Endodermal cell (in vitro differentiated cells): ENCODE results near the gene ITIH1. TPM values are rescaled to one million over a fixed set of nuclear protein-coding genes. Genes with fewer than 3 reads are reported as not detected.

Experiments
- DNase-seq: peaks from one replicate; pipeline ENCODE4 v3.0.0-alpha.2; 2017
- H3K27ac ChIP-seq: 2 replicates; pipeline ENCODE4 v1.5.1; 2013; ENCODE audit warnings: mild to moderate bottlenecking, low read depth, low read length, moderate library complexity
- H3K27me3 ChIP-seq: 2 replicates; pipeline ENCODE4 v1.6.1; 2013; ENCODE audit warnings: mild to moderate bottlenecking, low read length, moderate library complexity; ENCODE audit not compliant: insufficient read depth, control insufficient read depth, poor library complexity, severe bottlenecking
- H3K36me3 ChIP-seq: 2 replicates; pipeline ENCODE4 v1.7.0; 2013; ENCODE audit warnings: mild to moderate bottlenecking, low read length, moderate library complexity; ENCODE audit not compliant: control insufficient read depth, insufficient read depth
- H3K4me1 ChIP-seq: one replicate; pipeline ENCODE4 v1.7.0; 2013; ENCODE audit warnings: low read length; ENCODE audit not compliant: control insufficient read depth, insufficient read depth
- H3K4me3 ChIP-seq: 2 replicates; pipeline ENCODE4 v1.5.1; 2013; ENCODE audit warnings: mild to moderate bottlenecking, low read length, moderate library complexity
- H3K9ac ChIP-seq: 2 replicates; pipeline ENCODE4 v1.6.1; 2013; ENCODE audit warnings: mild to moderate bottlenecking, low read length, moderate library complexity; ENCODE audit not compliant: poor library complexity, severe bottlenecking; ENCODE audit errors: extremely low read depth
- H3K9me3 ChIP-seq: 2 replicates; pipeline ENCODE4 v1.6.1; 2013; ENCODE audit warnings: mild to moderate bottlenecking, low read length, moderate library complexity; ENCODE audit not compliant: control insufficient read depth
- H3K27ac Mint-ChIP-seq: 2 replicates; pipeline ENCODE4 v1.8.0; 2020; ENCODE audit warnings: mixed read lengths
- H3K27me3 Mint-ChIP-seq: 2 replicates; pipeline ENCODE4 v1.8.0; 2021; ENCODE audit warnings: mild to moderate bottlenecking, mixed read lengths; ENCODE audit not compliant: insufficient read depth
- H3K36me3 Mint-ChIP-seq: 2 replicates; pipeline ENCODE4 v1.8.0; 2020; ENCODE audit warnings: low read depth, mixed read lengths
- H3K4me1 Mint-ChIP-seq: 2 replicates; pipeline ENCODE4 v1.8.0; 2020; ENCODE audit warnings: mixed read lengths
- H3K4me3 Mint-ChIP-seq: 2 replicates; pipeline ENCODE4 v1.8.0; 2020; ENCODE audit warnings: mild to moderate bottlenecking, moderate library complexity, mixed read lengths
- H3K9me3 Mint-ChIP-seq: 2 replicates; pipeline ENCODE4 v1.8.0; 2020; ENCODE audit warnings: mild to moderate bottlenecking, mixed read lengths
- WGBS, 2 experiments: methylation state at CpG; one replicate each; pipeline versions ENCODE4 v1.1.5 to v1.1.7; 2013; ENCODE audit warnings: missing lambda C conversion rate in 2 of 2, mixed read lengths in 1 of 2; ENCODE audit not compliant: insufficient coverage in 1 of 2, insufficient read length in 1 of 2; 5-methylcytosine and 5-hydroxymethylcytosine counted together
- total RNA-seq, 2 donors: library from RNA; stranded (reverse); fragmentation: NEBNext Ultra II Directional in 1 of 2; extraction: Animal tissue kit (Norgen Biotek cat#: 25700) in 1 of 2; gene quantifications; 2 replicates in 1 of 2; 3 replicates in 1 of 2; pipeline ENCODE4 v1.2.1, GENCODE V29; 2021
- TF ChIP-seq, protein P1 (sequence below): fragments of 200-600 bp; sonication (generic); conservative IDR thresholded peaks from 2 replicates; pipeline ENCODE4 v1.5.0; 2021; ENCODE audit warnings: antibody characterized with exemption, mild to moderate bottlenecking

The ITIH1 gene
- total RNA-seq, 2 donors from 2014 or later: not detected

- Mint-ChIP-seq H3K9me3 (no peaks in the 10 kb centered on the region), H3K27me3 (no peaks in the 10 kb centered on the region), H3K27ac (no peak overlapping the region), H3K36me3 (no peaks in the 10 kb centered on the region), H3K4me1 (peaks cover 1% of the 10 kb centered on the region), H3K4me3 (no peak overlapping the region)
- Histone ChIP-seq H3K27ac (no peak overlapping the region), H3K36me3 (no peaks in the 10 kb centered on the region), H3K4me1 (peaks cover 3% of the 10 kb centered on the region), H3K9me3 (no peaks in the 10 kb centered on the region), H3K27me3 (no peaks in the 10 kb centered on the region), H3K4me3 (no peak overlapping the region), H3K9ac (no peak overlapping the region)
- TF ChIP-seq, protein P1, sequence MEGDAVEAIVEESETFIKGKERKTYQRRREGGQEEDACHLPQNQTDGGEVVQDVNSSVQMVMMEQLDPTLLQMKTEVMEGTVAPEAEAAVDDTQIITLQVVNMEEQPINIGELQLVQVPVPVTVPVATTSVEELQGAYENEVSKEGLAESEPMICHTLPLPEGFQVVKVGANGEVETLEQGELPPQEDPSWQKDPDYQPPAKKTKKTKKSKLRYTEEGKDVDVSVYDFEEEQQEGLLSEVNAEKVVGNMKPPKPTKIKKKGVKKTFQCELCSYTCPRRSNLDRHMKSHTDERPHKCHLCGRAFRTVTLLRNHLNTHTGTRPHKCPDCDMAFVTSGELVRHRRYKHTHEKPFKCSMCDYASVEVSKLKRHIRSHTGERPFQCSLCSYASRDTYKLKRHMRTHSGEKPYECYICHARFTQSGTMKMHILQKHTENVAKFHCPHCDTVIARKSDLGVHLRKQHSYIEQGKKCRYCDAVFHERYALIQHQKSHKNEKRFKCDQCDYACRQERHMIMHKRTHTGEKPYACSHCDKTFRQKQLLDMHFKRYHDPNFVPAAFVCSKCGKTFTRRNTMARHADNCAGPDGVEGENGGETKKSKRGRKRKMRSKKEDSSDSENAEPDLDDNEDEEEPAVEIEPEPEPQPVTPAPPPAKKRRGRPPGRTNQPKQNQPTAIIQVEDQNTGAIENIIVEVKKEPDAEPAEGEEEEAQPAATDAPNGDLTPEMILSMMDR: no peak
- whole genome bisulfite sequencing, 2 experiments: 92 to 100% methylated on average over 1 to 7 of the region's 7 CpGs
- DNase-seq: no peak
Observed at GRCh38 chr3:52817860-52818259, 40.5 kb downstream of the ITIH1 start.

DNA sequence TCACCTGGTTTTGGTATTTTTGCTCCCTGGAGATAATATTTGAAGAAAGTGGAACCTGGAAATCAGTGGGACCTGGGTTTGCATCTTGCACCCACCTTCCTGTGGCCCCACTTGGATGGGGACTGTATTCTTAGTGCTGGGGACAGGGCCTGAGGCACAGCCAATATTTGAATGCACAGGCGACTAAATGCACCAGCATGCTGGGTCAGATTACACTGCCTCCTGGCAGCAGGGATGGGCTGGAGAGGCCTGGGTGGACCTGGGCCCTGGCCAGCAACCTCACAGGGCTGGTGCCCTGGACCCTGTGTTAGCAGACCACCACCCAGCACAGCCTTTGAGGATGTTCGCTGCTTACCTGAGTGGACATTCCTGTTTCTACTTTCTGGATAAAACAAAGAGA, 42.5 kb downstream of the ITIH1 start:
- no peak for DNase-seq
- Histone ChIP-seq H3K27me3 (no peaks in the 10 kb centered on the region), H3K4me3 (no peak overlapping the region), H3K9ac (no peak overlapping the region), H3K36me3 (no peaks in the 10 kb centered on the region), H3K4me1 (peaks cover 3% of the 10 kb centered on the region), H3K27ac (no peak overlapping the region), H3K9me3 (no peaks in the 10 kb centered on the region)
- no peaks in the 10 kb centered on the region for H3K27me3 Mint-ChIP-seq
- H3K36me3 Mint-ChIP-seq: no peaks in the 10 kb centered on the region
- TF ChIP-seq, protein P1: no peak
- H3K9me3 Mint-ChIP-seq: no peaks in the 10 kb centered on the region
- H3K4me3 Mint-ChIP-seq: no peak overlapping the region
- peaks cover 1% of the 10 kb centered on the region for H3K4me1 Mint-ChIP-seq
- 75 to 78% methylated on average over 1 to 2 of the region's 2 CpGs for WGBS, 2 experiments
- H3K27ac Mint-ChIP-seq: no peak overlapping the region

GRCh38 chr3:52820736-52821135, 43.3 kb downstream of the ITIH1 start:
- H3K9me3 Mint-ChIP-seq: no peaks in the 10 kb centered on the region
- Histone ChIP-seq H3K27me3 (no peaks in the 10 kb centered on the region), H3K27ac (no peak overlapping the region), H3K9me3 (no peaks in the 10 kb centered on the region), H3K4me3 (no peak overlapping the region), H3K9ac (no peak overlapping the region), H3K36me3 (no peaks in the 10 kb centered on the region), H3K4me1 (peaks cover 3% of the 10 kb centered on the region)
- H3K36me3 Mint-ChIP-seq: no peaks in the 10 kb centered on the region
- H3K27ac Mint-ChIP-seq: no peak overlapping the region
- no peaks in the 10 kb centered on the region for H3K27me3 Mint-ChIP-seq
- TF ChIP-seq, protein P1: peak; percentile 92
- no peak overlapping the region for H3K4me3 Mint-ChIP-seq
- peaks cover 1% of the 10 kb centered on the region for H3K4me1 Mint-ChIP-seq
- WGBS, 2 experiments: 56 to 76% methylated on average over 7 to 11 of the region's 11 CpGs
- DNase-seq: peak; percentile 88
